Mesenchymal stem cell (in vitro differentiated cells and primary cell): ENCODE data around the gene SUPT3H.
A peak's percentile ranks its signal among the peaks of the same experiment; 100 is the strongest.

Experiments
- DNase-seq: peaks from one replicate; pipeline ENCODE4 v3.0.0-alpha.2; 2013
- H2AFZ ChIP-seq: one replicate; pipeline ENCODE4 v1.6.1; 2013; ENCODE audit warnings: low read depth, mild to moderate bottlenecking, control low read depth, inconsistent platforms, low read length, moderate library complexity
- H2AK5ac ChIP-seq: 2 replicates; pipeline ENCODE4 v1.6.1; 2013; ENCODE audit warnings: low read length, moderate library complexity, mild to moderate bottlenecking, inconsistent platforms; ENCODE audit not compliant: severe bottlenecking
- H2BK120ac ChIP-seq: one replicate; pipeline ENCODE4 v1.6.1; 2013; ENCODE audit warnings: low read depth, mild to moderate bottlenecking, inconsistent platforms, low read length, moderate library complexity
- H2BK12ac ChIP-seq, 2 experiments: one replicate each; pipeline ENCODE4 v1.6.1; 2013; ENCODE audit warnings: inconsistent platforms in 2 of 2, low read length in 2 of 2, mild to moderate bottlenecking in 2 of 2, moderate library complexity in 2 of 2, control low read depth in 1 of 2
- H2BK15ac ChIP-seq: one replicate; pipeline ENCODE4 v1.6.1; 2013; ENCODE audit warnings: mild to moderate bottlenecking, low read depth, inconsistent platforms; ENCODE audit not compliant: poor library complexity, severe bottlenecking
- H2BK5ac ChIP-seq: 2 replicates; pipeline ENCODE4 v1.6.1; 2013; ENCODE audit warnings: low read depth, mild to moderate bottlenecking, low read length, control low read depth, inconsistent platforms; ENCODE audit not compliant: poor library complexity, severe bottlenecking
- H3K14ac ChIP-seq, 2 experiments: one replicate each; pipeline ENCODE4 v1.6.1; 2013; ENCODE audit warnings: inconsistent platforms in 2 of 2, low read length in 2 of 2, control low read depth in 1 of 2, mild to moderate bottlenecking in 1 of 2, moderate library complexity in 1 of 2
- H3K18ac ChIP-seq, 2 experiments: one replicate each; pipeline ENCODE4 v1.6.1; 2013; ENCODE audit warnings: inconsistent platforms in 2 of 2, low read length in 2 of 2, control low read depth in 1 of 2, low read depth in 1 of 2, mild to moderate bottlenecking in 1 of 2
- H3K23ac ChIP-seq, 2 experiments: one replicate each; pipeline ENCODE4 v1.6.1; 2013; ENCODE audit warnings: inconsistent platforms in 2 of 2, low read length in 2 of 2, mild to moderate bottlenecking in 2 of 2, moderate library complexity in 2 of 2, control low read depth in 1 of 2
- H3K27ac ChIP-seq: 2 replicates; pipeline ENCODE4 v1.5.1; 2013; ENCODE audit warnings: mild to moderate bottlenecking, moderate library complexity, low read length, control low read depth, inconsistent platforms; ENCODE audit not compliant: poor library complexity, severe bottlenecking
- H3K27me3 ChIP-seq, 2 experiments: 2 replicates each; pipeline versions ENCODE4 v1.6.1 to v1.7.0; 2013; ENCODE audit warnings: low read length in 2 of 2, mild to moderate bottlenecking in 2 of 2, moderate library complexity in 2 of 2, control low read depth in 1 of 2, inconsistent platforms in 1 of 2; ENCODE audit not compliant: control insufficient read depth in 1 of 2, insufficient read depth in 1 of 2
- H3K36me3 ChIP-seq, 2 experiments: 2 replicates each; pipeline versions ENCODE4 v1.6.1 to v1.7.0; 2013; ENCODE audit warnings: low read length in 2 of 2, control low read depth in 1 of 2, inconsistent platforms in 1 of 2, low read depth in 1 of 2, mild to moderate bottlenecking in 1 of 2; ENCODE audit not compliant: insufficient read depth in 2 of 2, control insufficient read depth in 1 of 2
- H3K4ac ChIP-seq, 2 experiments: one replicate each; pipeline ENCODE4 v1.6.1; 2013; ENCODE audit warnings: inconsistent platforms in 2 of 2, low read length in 2 of 2, mild to moderate bottlenecking in 2 of 2, moderate library complexity in 2 of 2, control low read depth in 1 of 2, low read depth in 1 of 2
- H3K4me1 ChIP-seq: 2 replicates; pipeline ENCODE4 v1.6.1; 2013; ENCODE audit warnings: low read depth, low read length, control low read depth; ENCODE audit not compliant: control insufficient read depth, insufficient read depth
- H3K4me2 ChIP-seq: 2 replicates; pipeline ENCODE4 v1.6.1; 2013; ENCODE audit warnings: low read length, mild to moderate bottlenecking, inconsistent platforms; ENCODE audit not compliant: poor library complexity, severe bottlenecking
- H3K4me3 ChIP-seq, 2 experiments: 2 replicates each; pipeline versions ENCODE4 v1.5.1 to v1.7.0; 2013; ENCODE audit warnings: low read length in 2 of 2, mild to moderate bottlenecking in 2 of 2, control low read depth in 1 of 2, low read depth in 1 of 2; ENCODE audit not compliant: insufficient read depth in 1 of 2
- H3K79me1 ChIP-seq: replicated peaks from 2 replicates; pipeline ENCODE4 v1.6.1; 2013; ENCODE audit warnings: mild to moderate bottlenecking, control low read depth, low read length, inconsistent platforms; ENCODE audit not compliant: poor library complexity, severe bottlenecking
- H3K9ac ChIP-seq: 2 replicates; pipeline ENCODE4 v1.7.0; 2013; ENCODE audit warnings: mild to moderate bottlenecking, low read length, moderate library complexity
- H3K9me3 ChIP-seq: 2 replicates; pipeline ENCODE4 v1.7.0; 2013; ENCODE audit warnings: mild to moderate bottlenecking, low read length; ENCODE audit not compliant: control insufficient read depth
- H4K8ac ChIP-seq: one replicate; pipeline ENCODE4 v1.6.1; 2013; ENCODE audit warnings: inconsistent platforms, mild to moderate bottlenecking, low read length, moderate library complexity
- H4K91ac ChIP-seq: one replicate; pipeline ENCODE4 v1.6.1; 2013; ENCODE audit warnings: mild to moderate bottlenecking, low read length, inconsistent platforms
- WGBS: methylation state at CpG from one replicate; pipeline ENCODE4 v1.1.7; 2013; ENCODE audit warnings: mixed read lengths; 5-methylcytosine and 5-hydroxymethylcytosine counted together

Gene SUPT3H

DNA sequence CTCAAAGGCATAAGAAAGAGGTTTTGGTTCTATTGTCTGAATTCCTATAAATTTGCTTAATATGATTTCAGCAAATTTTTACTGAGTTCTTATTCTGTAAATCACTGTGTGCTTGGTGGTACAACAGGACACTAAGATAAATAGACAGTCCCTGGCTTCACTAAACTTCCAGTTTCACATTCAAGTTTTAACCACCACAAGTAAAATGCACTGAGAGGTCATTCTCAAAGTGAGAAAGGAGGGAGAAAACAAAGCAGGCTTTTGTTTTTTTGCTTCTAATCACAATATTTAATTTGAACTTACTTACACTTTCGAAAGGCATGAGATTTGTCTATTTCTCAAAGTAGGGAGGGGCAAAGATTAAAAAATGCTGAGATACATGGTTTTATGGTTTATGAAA, 544.5 kb downstream of the SUPT3H start:
- H3K23ac ChIP-seq, result no peak overlapping the region
- H3K18ac ChIP-seq, result no peak overlapping the region
- H3K9me3 ChIP-seq, result no peaks in the 10 kb centered on the region
- no peak overlapping the region for H2BK5ac ChIP-seq
- H3K14ac ChIP-seq, result no peak overlapping the region
- no peak overlapping the region for H4K8ac ChIP-seq
- no peaks in the 10 kb centered on the region for H3K79me1 ChIP-seq
- no peaks in the 10 kb centered on the region for H3K27me3 ChIP-seq
- no CpG with 5 or more reads among the region's 1 CpG for WGBS
- DNase-seq, result no peak
- no peak overlapping the region for H3K4ac ChIP-seq
- H2BK15ac ChIP-seq, result no peak overlapping the region
- no peaks in the 10 kb centered on the region for H3K4me1 ChIP-seq
- H3K4me2 ChIP-seq, result no peak overlapping the region
- H2AK5ac ChIP-seq, result no peak overlapping the region
- no peak overlapping the region for H2AFZ ChIP-seq
- no peak overlapping the region for H3K4me3 ChIP-seq
- no peak overlapping the region for H4K91ac ChIP-seq
- no peak overlapping the region for H2BK12ac ChIP-seq
- no peak overlapping the region for H3K27ac ChIP-seq
- no peak overlapping the region for H2BK120ac ChIP-seq
- no peaks in the 10 kb centered on the region for H3K36me3 ChIP-seq
- H3K9ac ChIP-seq, result no peak overlapping the region

DNA sequence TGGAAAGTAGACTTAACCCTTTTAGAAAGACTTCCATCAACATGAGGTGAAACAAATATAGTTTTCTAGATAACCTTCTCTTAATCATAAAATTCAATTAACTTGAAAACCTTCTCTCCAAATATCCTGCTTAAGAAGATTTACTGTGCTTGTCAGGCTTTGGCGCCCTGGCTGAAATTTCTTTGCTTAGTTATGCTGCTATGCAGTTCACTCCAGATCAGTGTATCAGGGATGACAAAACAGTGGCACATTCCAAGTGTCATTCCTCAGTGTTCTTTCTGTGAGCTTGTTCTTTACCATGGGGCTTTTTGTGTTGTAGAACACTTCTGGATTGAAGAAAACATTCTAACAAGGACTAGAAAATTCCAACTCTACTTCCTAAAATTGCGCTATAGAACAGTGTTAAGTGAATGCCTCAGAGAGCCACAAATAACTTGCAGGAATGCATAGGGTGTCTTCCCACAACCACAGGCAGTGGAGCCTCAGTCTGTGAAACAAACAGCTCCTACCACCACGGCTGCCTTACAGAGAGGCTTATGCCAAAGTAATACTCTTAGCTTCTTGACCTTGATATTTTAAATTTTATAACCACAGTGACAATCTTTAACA, 546.6 kb downstream of the SUPT3H start:
- Histone ChIP-seq H3K4ac (no peak overlapping the region), H3K36me3 (no peaks in the 10 kb centered on the region), H3K4me1 (no peaks in the 10 kb centered on the region), H3K79me1 (no peaks in the 10 kb centered on the region), H2BK120ac (no peak overlapping the region), H3K27me3 (no peaks in the 10 kb centered on the region), H3K4me2 (no peak overlapping the region), H3K4me3 (no peak overlapping the region), H3K18ac (no peak overlapping the region), H4K8ac (no peak overlapping the region), H2AK5ac (no peak overlapping the region), H3K27ac (peak overlapping the region; percentile 62), H3K14ac (no peak overlapping the region), H3K23ac (no peak overlapping the region), H3K9ac (no peak overlapping the region), H4K91ac (no peak overlapping the region), H2BK12ac (no peak overlapping the region), H2AFZ (no peak overlapping the region), H2BK15ac (no peak overlapping the region), H3K9me3 (no peaks in the 10 kb centered on the region), H2BK5ac (no peak overlapping the region)
- DNase-seq, result peak; percentile 64
- 38% methylated on average over 2 of the region's 3 CpGs for WGBS

DNA sequence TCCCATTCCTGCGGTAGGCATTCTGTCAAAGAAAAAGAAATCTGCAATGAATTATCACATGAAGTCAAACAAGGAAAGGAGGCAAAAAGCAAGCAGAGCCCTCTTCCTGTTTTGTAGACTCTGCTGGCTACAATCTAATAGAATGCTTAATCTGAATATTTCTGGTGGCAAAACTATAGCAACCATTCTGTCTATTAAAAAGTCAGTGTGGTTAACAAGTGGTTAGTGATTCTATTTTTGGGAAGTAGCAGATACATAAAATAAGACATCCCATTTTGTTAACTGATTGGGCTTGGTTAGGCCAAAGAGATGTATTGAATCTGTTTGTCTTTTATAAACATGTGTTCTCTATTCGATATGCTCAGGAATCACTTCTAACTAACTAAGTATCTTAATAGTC, 547.9 kb downstream of the SUPT3H start:
- no peak overlapping the region for H2AFZ ChIP-seq
- no peak for DNase-seq
- H4K91ac ChIP-seq, result no peak overlapping the region
- no peak overlapping the region for H2BK12ac ChIP-seq
- H3K27me3 ChIP-seq, result no peaks in the 10 kb centered on the region
- no peaks in the 10 kb centered on the region for H3K4me1 ChIP-seq
- 50% methylated on average over 1 of the region's 2 CpGs for WGBS
- H2AK5ac ChIP-seq, result no peak overlapping the region
- H3K4me3 ChIP-seq, result no peak overlapping the region
- H3K18ac ChIP-seq, result no peak overlapping the region
- no peak overlapping the region for H3K4ac ChIP-seq
- H3K23ac ChIP-seq, result no peak overlapping the region
- no peak overlapping the region for H3K27ac ChIP-seq
- no peak overlapping the region for H3K4me2 ChIP-seq
- no peak overlapping the region for H2BK5ac ChIP-seq
- no peak overlapping the region for H4K8ac ChIP-seq
- no peak overlapping the region for H2BK120ac ChIP-seq
- H3K36me3 ChIP-seq, result no peaks in the 10 kb centered on the region
- no peak overlapping the region for H2BK15ac ChIP-seq
- H3K9me3 ChIP-seq, result no peaks in the 10 kb centered on the region
- no peaks in the 10 kb centered on the region for H3K79me1 ChIP-seq
- no peak overlapping the region for H3K14ac ChIP-seq
- H3K9ac ChIP-seq, result no peak overlapping the region

DNA sequence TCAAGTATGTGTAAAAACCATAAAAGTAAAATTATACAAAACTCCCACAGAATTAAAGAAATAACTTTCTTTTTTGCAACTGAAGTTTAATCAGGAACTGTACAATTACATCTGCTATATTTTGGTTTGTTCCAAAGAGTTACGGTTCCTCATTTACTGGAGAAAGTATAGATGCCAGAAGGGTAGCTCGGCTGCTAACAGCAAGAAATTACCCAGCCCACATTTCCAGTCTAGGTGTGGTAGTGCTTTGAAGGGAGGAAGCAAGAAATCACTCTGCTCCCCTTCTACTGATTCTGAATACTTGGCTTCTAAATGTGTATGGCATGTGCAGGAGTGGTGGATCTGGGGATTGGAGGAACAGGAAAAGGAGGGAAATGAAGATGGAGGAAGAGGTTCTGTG, 549.0 kb downstream of the SUPT3H start:
- H3K4ac ChIP-seq, result no peak overlapping the region
- no peak overlapping the region for H2BK120ac ChIP-seq
- no peak overlapping the region for H4K91ac ChIP-seq
- H3K9me3 ChIP-seq, result no peaks in the 10 kb centered on the region
- H3K14ac ChIP-seq, result no peak overlapping the region
- H3K36me3 ChIP-seq, result no peaks in the 10 kb centered on the region
- no peak overlapping the region for H2AFZ ChIP-seq
- H3K18ac ChIP-seq, result no peak overlapping the region
- H3K4me2 ChIP-seq, result no peak overlapping the region
- no peaks in the 10 kb centered on the region for H3K79me1 ChIP-seq
- no peak overlapping the region for H3K4me3 ChIP-seq
- no peaks in the 10 kb centered on the region for H3K4me1 ChIP-seq
- no peak overlapping the region for H2BK5ac ChIP-seq
- DNase-seq, result no peak
- H2AK5ac ChIP-seq, result peak overlapping the region; percentile 6
- no peak overlapping the region for H2BK12ac ChIP-seq
- no peaks in the 10 kb centered on the region for H3K27me3 ChIP-seq
- 92% methylated on average over 2 of the region's 2 CpGs for WGBS
- no peak overlapping the region for H3K27ac ChIP-seq
- H3K23ac ChIP-seq, result no peak overlapping the region
- H4K8ac ChIP-seq, result no peak overlapping the region
- no peak overlapping the region for H2BK15ac ChIP-seq
- no peak overlapping the region for H3K9ac ChIP-seq
